IMR-90 (cell line): Measurements from ENCODE around the gene RASGRF1. TPM values are rescaled to one million over a fixed set of nuclear protein-coding genes. Genes with fewer than 3 reads are reported as not detected.

Experiments
- ATAC-seq: fragments of 200-7000 bp; cut with Tn5 transposase; 2 replicates; pipeline ENCODE4 v1.9.1; 2020; ENCODE audit warnings: low read depth, mild to moderate bottlenecking, moderate library complexity
- BruUV-seq: library from RNA; stranded (reverse); fragments of 400-500 nt; replicated peaks from 2 replicates; lab custom pipeline; 2021; lab: Mats Ljungman, UMichigan
- CTCF ChIA-PET: fragments of 300-600 bp; formaldehyde crosslinking; extraction: SDS; loops from one replicate; lab custom pipeline; 2021; ENCODE audit warnings: antibody characterized with exemption; lab: Yijun Ruan, JAX
- POLR2A ChIA-PET: fragments of 300-600 bp; sonication (Branson Sonifier 250); formaldehyde crosslinking; loops from one replicate; lab custom pipeline; 2022; ENCODE audit warnings: antibody characterized with exemption; ENCODE audit not compliant: unreplicated experiment; lab: Charles Lee
- DNase-seq: peaks from one replicate; pipeline ENCODE4 v3.0.0; 2013
- H2AFZ ChIP-seq: replicated peaks from 2 replicates; pipeline ENCODE3; 2013; ENCODE audit warnings: low read length, mild to moderate bottlenecking; ENCODE audit not compliant: poor library complexity
- H2AK5ac ChIP-seq: 2 replicates; pipeline ENCODE4 v1.6.1; 2013; ENCODE audit warnings: low read depth, low read length, inconsistent platforms
- H2AK9ac ChIP-seq: replicated peaks from 2 replicates; pipeline ENCODE3; 2013; ENCODE audit warnings: mild to moderate bottlenecking, low read depth, low read length, moderate library complexity; ENCODE audit not compliant: poor library complexity
- H2BK120ac ChIP-seq: 2 replicates; pipeline ENCODE4 v1.6.1; 2013; ENCODE audit warnings: low read depth, low read length, inconsistent platforms
- H2BK15ac ChIP-seq: 3 replicates; pipeline ENCODE4 v1.6.1; 2013; ENCODE audit warnings: low read depth, low read length, inconsistent platforms
- H2BK20ac ChIP-seq: 2 replicates; pipeline ENCODE4 v1.6.1; 2013; ENCODE audit warnings: low read depth, mild to moderate bottlenecking, inconsistent platforms, low read length, moderate library complexity
- H2BK5ac ChIP-seq: 2 replicates; pipeline ENCODE4 v1.6.1; 2013; ENCODE audit warnings: mild to moderate bottlenecking, low read depth, low read length, inconsistent platforms; ENCODE audit not compliant: poor library complexity, severe bottlenecking
- H3K14ac ChIP-seq: replicated peaks from 2 replicates; pipeline ENCODE4 v1.6.1; 2013; ENCODE audit warnings: low read depth, low read length, inconsistent platforms
- H3K18ac ChIP-seq: 2 replicates; pipeline ENCODE4 v1.6.1; 2013; ENCODE audit warnings: low read depth, low read length, control low read depth
- H3K23ac ChIP-seq: 2 replicates; pipeline ENCODE4 v1.6.1; 2013; ENCODE audit warnings: low read depth, low read length, inconsistent platforms
- H3K27ac ChIP-seq: 2 replicates; pipeline ENCODE4 v1.5.1; 2013; ENCODE audit warnings: mild to moderate bottlenecking, control low read depth, low read length; ENCODE audit not compliant: insufficient read depth
- H3K27me3 ChIP-seq: 2 replicates; pipeline ENCODE4 v1.6.1; 2013; ENCODE audit warnings: low read length; ENCODE audit not compliant: control insufficient read depth, insufficient read depth
- H3K36me3 ChIP-seq: 2 replicates; pipeline ENCODE4 v1.6.1; 2013; ENCODE audit warnings: low read length, mixed read lengths; ENCODE audit not compliant: control insufficient read depth, insufficient read depth
- H3K4ac ChIP-seq: 2 replicates; pipeline ENCODE4 v1.6.1; 2013; ENCODE audit warnings: low read depth, low read length, inconsistent platforms
- H3K4me1 ChIP-seq: 2 replicates; pipeline ENCODE4 v1.6.1; 2013; ENCODE audit warnings: low read length, mixed read lengths; ENCODE audit not compliant: control insufficient read depth, insufficient read depth
- H3K4me2 ChIP-seq: 2 replicates; pipeline ENCODE4 v1.6.1; 2013; ENCODE audit warnings: low read depth, mild to moderate bottlenecking, control low read depth, low read length, moderate library complexity
- H3K4me3 ChIP-seq: 2 replicates; pipeline ENCODE4 v1.5.1; 2013; ENCODE audit warnings: low read depth, mild to moderate bottlenecking, control low read depth, low read length, moderate library complexity; ENCODE audit not compliant: insufficient read depth
- H3K56ac ChIP-seq: 2 replicates; pipeline ENCODE4 v1.6.1; 2013; ENCODE audit warnings: low read length, inconsistent platforms; ENCODE audit not compliant: insufficient read depth; ENCODE audit errors: extremely low read depth
- H3K79me1 ChIP-seq, 2 experiments: 2 replicates each; pipeline ENCODE4 v1.6.1; 2013; ENCODE audit warnings: low read length in 2 of 2, inconsistent platforms in 1 of 2, low read depth in 1 of 2
- H3K9ac ChIP-seq: 2 replicates; pipeline ENCODE4 v1.6.1; 2013; ENCODE audit warnings: low read depth, low read length, control low read depth
- H3K9me1 ChIP-seq: 2 replicates; pipeline ENCODE4 v1.6.1; 2013; ENCODE audit warnings: low read length, inconsistent platforms; ENCODE audit not compliant: insufficient read depth
- H3K9me3 ChIP-seq: 2 replicates; pipeline ENCODE4 v1.6.1; 2013; ENCODE audit warnings: low read length; ENCODE audit not compliant: control insufficient read depth, insufficient read depth
- H4K20me1 ChIP-seq: 2 replicates; pipeline ENCODE4 v1.6.1; 2013; ENCODE audit warnings: low read length, inconsistent platforms; ENCODE audit not compliant: insufficient read depth
- H4K5ac ChIP-seq: 2 replicates; pipeline ENCODE4 v1.6.1; 2013; ENCODE audit warnings: mild to moderate bottlenecking, low read depth, low read length, control low read depth
- H4K8ac ChIP-seq, 2 experiments: 2 replicates each; pipeline ENCODE4 v1.6.1; 2013; ENCODE audit warnings: low read depth in 2 of 2, low read length in 2 of 2, control low read depth in 1 of 2, inconsistent platforms in 1 of 2
- H4K91ac ChIP-seq: 2 replicates; pipeline ENCODE4 v1.6.1; 2013; ENCODE audit warnings: low read depth, low read length, inconsistent platforms; ENCODE audit not compliant: insufficient read depth
- BHLHE40 ChIP-seq: fragments of 150-350 bp; IDR thresholded peaks from 2 replicates; pipeline ENCODE4 v1.6.1; 2016; ENCODE audit warnings: mild to moderate bottlenecking, low read depth, low read length
- CEBPB ChIP-seq: IDR thresholded peaks from 2 replicates; pipeline ENCODE4 v1.6.1; 2012; ENCODE audit warnings: low read depth, low read length, improper control_type of control experiment
- CHD1 ChIP-seq: IDR thresholded peaks from 2 replicates; pipeline ENCODE4 v1.6.1; 2012; ENCODE audit warnings: low read depth, low read length, improper control_type of control experiment
- ELK1 ChIP-seq: fragments of 150-350 bp; IDR thresholded peaks from 2 replicates; pipeline ENCODE4 v1.6.1; 2016; ENCODE audit warnings: low read depth, mild to moderate bottlenecking, low read length, moderate library complexity, borderline replicate concordance
- FOS ChIP-seq: fragments of 150-350 bp; IDR thresholded peaks from 2 replicates; pipeline ENCODE4 v1.6.1; 2016; ENCODE audit warnings: low read depth, low read length
- MAFK ChIP-seq: IDR thresholded peaks from 2 replicates; pipeline ENCODE4 v1.6.1; 2012; ENCODE audit warnings: low read depth, low read length, improper control_type of control experiment
- MAZ ChIP-seq: IDR thresholded peaks from 2 replicates; pipeline ENCODE4 v1.6.1; 2012; ENCODE audit warnings: low read depth, mild to moderate bottlenecking, low read length, improper control_type of control experiment, moderate library complexity, borderline replicate concordance
- MXI1 ChIP-seq: IDR thresholded peaks from 2 replicates; pipeline ENCODE4 v1.6.1; 2012; ENCODE audit warnings: low read depth, mild to moderate bottlenecking, low read length, moderate library complexity, borderline replicate concordance
- NFE2L2 ChIP-seq: fragments of 150-350 bp; IDR thresholded peaks from 2 replicates; pipeline ENCODE4 v1.6.1; 2016; ENCODE audit warnings: low read depth, mild to moderate bottlenecking, low read length
- POLR2A ChIP-seq: IDR thresholded peaks from 2 replicates; pipeline ENCODE4 v1.6.1; 2012; ENCODE audit warnings: mild to moderate bottlenecking, low read depth, low read length
- RAD21 ChIP-seq: IDR thresholded peaks from 2 replicates; pipeline ENCODE4 v1.6.1; 2012; ENCODE audit warnings: low read length, improper control_type of control experiment
- RCOR1 ChIP-seq: IDR thresholded peaks from 2 replicates; pipeline ENCODE4 v1.6.1; 2012; ENCODE audit warnings: mild to moderate bottlenecking, low read length, improper control_type of control experiment; ENCODE audit not compliant: insufficient replicate concordance
- RFX5 ChIP-seq: IDR thresholded peaks from 2 replicates; pipeline ENCODE4 v1.8.0; 2012; ENCODE audit warnings: low read depth, mild to moderate bottlenecking, low read length, moderate library complexity
- SMC3 ChIP-seq: fragments of 150-350 bp; IDR thresholded peaks from 2 replicates; pipeline ENCODE4 v1.6.1; 2016; ENCODE audit warnings: low read depth, mild to moderate bottlenecking, antibody characterized with exemption, low read length, moderate library complexity
- USF2 ChIP-seq: fragments of 150-350 bp; IDR thresholded peaks from 2 replicates; pipeline ENCODE4 v1.6.1; 2017; ENCODE audit warnings: mild to moderate bottlenecking, antibody characterized with exemption, low read length, low read depth
- WGBS, 2 experiments: methylation state at CpG; one replicate each; pipeline versions ENCODE4 v1.1.5 to v1.1.7; 2013; ENCODE audit warnings: missing lambda C conversion rate in 2 of 2; ENCODE audit not compliant: insufficient read length in 1 of 2; ENCODE audit errors: extremely low coverage in 2 of 2; 5-methylcytosine and 5-hydroxymethylcytosine counted together
- dilution Hi-C: fragments of 300-500 bp; cut with HindIII; formaldehyde crosslinking; loops from one replicate; pipeline ENCODE4 v1.14.3; 2018; ENCODE audit warnings: low sequenced_read_pairs; ENCODE audit not compliant: unreplicated experiment
- in situ Hi-C: fragments of 300-500 bp; cut with MboI; formaldehyde crosslinking; loops from 3 replicates; pipeline ENCODE4 v1.14.3; 2019; ENCODE audit warnings: low sequenced_read_pairs, inconsistent platforms, mixed read lengths
- intact Hi-C: fragments of 100-400 bp; cut with micrococcal nuclease; formaldehyde crosslinking; loops from 2 replicates; pipeline ENCODE4 v1.10.0; 2022
- polyA plus RNA-seq, 3 experiments: library from polyadenylated mRNA; depleted of rRNA; stranded (reverse); fragments of >200 nt; gene quantifications; 2 replicates each; pipeline ENCODE4 v1.2.3, GENCODE V29; 2012; ENCODE audit warnings: low replicate concordance in 1 of 3
- total RNA-seq: library from RNA; depleted of rRNA; stranded (reverse); fragments of >200 nt; gene quantifications from 2 replicates; pipeline ENCODE4 v1.2.3, GENCODE V29; 2012
- TF ChIP-seq, protein P1 (sequence below): conservative IDR thresholded peaks from 2 replicates; pipeline ENCODE4 v1.5.1; 2012; ENCODE audit warnings: mild to moderate bottlenecking, low read depth, low read length, improper control_type of control experiment

RASGRF1 gene
- total and polyA plus RNA-seq, 2 of the 4 experiments (the other 2 are of a cell fraction), result under 0.01 to 0.15 TPM

DNA sequence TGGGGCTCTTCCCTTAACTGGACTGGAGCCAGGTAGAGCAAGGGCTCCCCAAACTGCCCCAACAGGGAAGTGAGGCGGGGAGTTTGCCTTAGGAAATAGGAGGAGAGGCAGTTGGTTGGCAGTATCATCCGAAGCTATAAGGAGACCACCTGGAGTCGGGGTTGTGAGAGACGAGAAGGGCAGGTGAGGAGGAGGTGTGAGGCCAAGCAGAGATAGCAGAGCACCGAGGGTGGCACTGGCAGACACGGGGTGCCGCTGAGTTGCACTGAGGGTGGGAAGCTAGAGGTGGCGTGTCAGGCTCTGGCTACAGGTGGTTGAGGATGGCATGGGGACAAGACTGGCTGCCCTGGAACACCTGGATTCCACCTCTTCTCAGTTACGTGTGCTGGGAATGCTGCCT lies 17.2 kb downstream of the RASGRF1 start:
- no peaks in the 10 kb centered on the region for H3K4me1 ChIP-seq
- WGBS, 2 experiments, result 50% methylated on average over 4 of the region's 9 CpGs; no CpG with 5 or more reads in 1 of the 2 experiments
- H4K20me1 ChIP-seq, result no peaks in the 10 kb centered on the region
- intact Hi-C loops, result no loop called here
- no peak overlapping the region for H4K5ac ChIP-seq
- no peaks in the 10 kb centered on the region for H3K9me1 ChIP-seq
- no peak for TF ChIP-seq NFE2L2
- no peak for TF ChIP-seq FOS
- no peak for TF ChIP-seq MAZ
- no peak for TF ChIP-seq MAFK
- TF ChIP-seq ELK1, result no peak
- no peak for TF ChIP-seq RCOR1
- no peak for TF ChIP-seq BHLHE40
- no peak for TF ChIP-seq MXI1
- TF ChIP-seq, protein P1, sequence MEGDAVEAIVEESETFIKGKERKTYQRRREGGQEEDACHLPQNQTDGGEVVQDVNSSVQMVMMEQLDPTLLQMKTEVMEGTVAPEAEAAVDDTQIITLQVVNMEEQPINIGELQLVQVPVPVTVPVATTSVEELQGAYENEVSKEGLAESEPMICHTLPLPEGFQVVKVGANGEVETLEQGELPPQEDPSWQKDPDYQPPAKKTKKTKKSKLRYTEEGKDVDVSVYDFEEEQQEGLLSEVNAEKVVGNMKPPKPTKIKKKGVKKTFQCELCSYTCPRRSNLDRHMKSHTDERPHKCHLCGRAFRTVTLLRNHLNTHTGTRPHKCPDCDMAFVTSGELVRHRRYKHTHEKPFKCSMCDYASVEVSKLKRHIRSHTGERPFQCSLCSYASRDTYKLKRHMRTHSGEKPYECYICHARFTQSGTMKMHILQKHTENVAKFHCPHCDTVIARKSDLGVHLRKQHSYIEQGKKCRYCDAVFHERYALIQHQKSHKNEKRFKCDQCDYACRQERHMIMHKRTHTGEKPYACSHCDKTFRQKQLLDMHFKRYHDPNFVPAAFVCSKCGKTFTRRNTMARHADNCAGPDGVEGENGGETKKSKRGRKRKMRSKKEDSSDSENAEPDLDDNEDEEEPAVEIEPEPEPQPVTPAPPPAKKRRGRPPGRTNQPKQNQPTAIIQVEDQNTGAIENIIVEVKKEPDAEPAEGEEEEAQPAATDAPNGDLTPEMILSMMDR, result no peak
- no peak for TF ChIP-seq USF2
- no peak for TF ChIP-seq SMC3
- no peak for TF ChIP-seq CHD1
- TF ChIP-seq RAD21, result no peak
- no peak for TF ChIP-seq CEBPB
- TF ChIP-seq RFX5, result no peak
- no peak for TF ChIP-seq POLR2A
- H3K56ac ChIP-seq, result no peak overlapping the region
- no peak overlapping the region for H2AFZ ChIP-seq
- no peaks in the 10 kb centered on the region for H3K79me1 ChIP-seq
- no peak overlapping the region for H2BK120ac ChIP-seq
- H3K27ac ChIP-seq, result no peak overlapping the region
- no peak overlapping the region for H2AK5ac ChIP-seq
- H3K9me3 ChIP-seq, result no peaks in the 10 kb centered on the region
- ATAC-seq (no peak), DNase-seq (no peak)
- H2BK15ac ChIP-seq, result no peak overlapping the region
- H4K91ac ChIP-seq, result no peak overlapping the region
- H3K4me2 ChIP-seq, result no peak overlapping the region
- no peak overlapping the region for H2BK5ac ChIP-seq
- H2BK20ac ChIP-seq, result no peak overlapping the region
- ChIA-PET POLR2A (no interaction called here), CTCF (no interaction called here)
- BruUV-seq, result no TSS peak
- no peak overlapping the region for H3K9ac ChIP-seq
- H4K8ac ChIP-seq, result no peak overlapping the region
- no peak overlapping the region for H2AK9ac ChIP-seq
- H3K18ac ChIP-seq, result no peak overlapping the region
- H3K4ac ChIP-seq, result no peak overlapping the region
- no peak overlapping the region for H3K23ac ChIP-seq
- no peak overlapping the region for H3K4me3 ChIP-seq
- no peaks in the 10 kb centered on the region for H3K36me3 ChIP-seq
- H3K14ac ChIP-seq, result no peak overlapping the region
- H3K27me3 ChIP-seq, result no peaks in the 10 kb centered on the region; the same call in 1 of the 2 replicates
- dilution Hi-C loops, result no loop called here
- in situ Hi-C loops, result no loop called here
